Mucosa of rectum (tissue), 2 donors: ENCODE data around the gene CEP104.
A peak's percentile ranks its signal among the peaks of the same experiment; 100 is the strongest.

Experiments used
- H3K27ac ChIP-seq, 2 donors: one replicate each; pipeline ENCODE4 v1.7.0; 2013; ENCODE audit warnings: inconsistent platforms in 2 of 2, low read depth in 2 of 2, low read length in 2 of 2
- H3K27me3 ChIP-seq, 2 donors: one replicate each; pipeline ENCODE4 v1.7.0; 2013; ENCODE audit warnings: low read length in 2 of 2; ENCODE audit not compliant: control insufficient read depth in 2 of 2, insufficient read depth in 2 of 2
- H3K36me3 ChIP-seq, 2 donors: one replicate each; pipeline ENCODE4 v1.7.0; 2013; ENCODE audit warnings: low read length in 2 of 2; ENCODE audit not compliant: control insufficient read depth in 2 of 2, insufficient read depth in 2 of 2
- H3K4me1 ChIP-seq, 2 donors: one replicate each; pipeline ENCODE4 v1.7.0; 2013; ENCODE audit warnings: low read length in 2 of 2, mild to moderate bottlenecking in 1 of 2; ENCODE audit not compliant: control insufficient read depth in 2 of 2, insufficient read depth in 2 of 2
- H3K4me3 ChIP-seq, 2 donors: one replicate each; pipeline ENCODE4 v1.7.0; 2013; ENCODE audit warnings: low read length in 2 of 2
- H3K9ac ChIP-seq, 2 donors: one replicate each; pipeline ENCODE4 v1.7.0; 2013; ENCODE audit warnings: low read length in 2 of 2, low read depth in 1 of 2, mild to moderate bottlenecking in 1 of 2
- H3K9me3 ChIP-seq, 2 donors: one replicate each; pipeline ENCODE4 v1.7.0; 2013; ENCODE audit warnings: low read length in 2 of 2; ENCODE audit not compliant: control insufficient read depth in 2 of 2
- donor health status: healthy.
- donor health status: Normal muscosa, but diverticular disease.

The CEP104 gene

DNA sequence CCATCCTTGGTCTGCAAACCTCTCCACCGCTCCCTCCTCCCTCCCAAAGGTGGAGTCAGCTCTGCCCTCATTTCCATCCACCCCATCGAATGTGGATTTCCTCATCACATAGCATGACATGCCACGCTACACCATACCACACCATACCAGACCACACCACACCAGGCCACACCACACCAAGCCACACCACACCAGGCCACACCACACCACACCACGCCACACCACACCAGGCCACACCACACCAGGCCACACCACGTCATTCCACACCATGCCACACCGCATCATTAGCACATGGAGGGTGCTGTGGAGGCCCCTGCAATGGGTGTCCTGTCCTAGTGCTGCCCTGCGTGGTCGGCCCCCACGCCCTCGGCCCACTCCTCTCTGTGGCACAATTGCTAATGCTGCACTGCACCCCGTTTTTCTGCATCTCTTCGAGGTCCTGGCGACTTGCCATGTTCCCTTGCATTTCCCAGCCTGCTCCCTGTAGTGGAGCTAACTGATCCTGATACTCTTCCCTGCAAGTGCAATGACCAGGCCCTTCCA, 11.5 kb upstream of the CEP104 start:
- no peaks in the 10 kb centered on the region for H3K27me3 ChIP-seq
- no peaks in the 10 kb centered on the region for H3K4me1 ChIP-seq
- no peak overlapping the region for H3K9ac ChIP-seq
- no peak overlapping the region for H3K27ac ChIP-seq
- no peak overlapping the region for H3K4me3 ChIP-seq
- no peaks in the 10 kb centered on the region for H3K9me3 ChIP-seq
- H3K36me3 ChIP-seq: peaks cover 12 to 38% of the 10 kb centered on the region in 2 donors

DNA sequence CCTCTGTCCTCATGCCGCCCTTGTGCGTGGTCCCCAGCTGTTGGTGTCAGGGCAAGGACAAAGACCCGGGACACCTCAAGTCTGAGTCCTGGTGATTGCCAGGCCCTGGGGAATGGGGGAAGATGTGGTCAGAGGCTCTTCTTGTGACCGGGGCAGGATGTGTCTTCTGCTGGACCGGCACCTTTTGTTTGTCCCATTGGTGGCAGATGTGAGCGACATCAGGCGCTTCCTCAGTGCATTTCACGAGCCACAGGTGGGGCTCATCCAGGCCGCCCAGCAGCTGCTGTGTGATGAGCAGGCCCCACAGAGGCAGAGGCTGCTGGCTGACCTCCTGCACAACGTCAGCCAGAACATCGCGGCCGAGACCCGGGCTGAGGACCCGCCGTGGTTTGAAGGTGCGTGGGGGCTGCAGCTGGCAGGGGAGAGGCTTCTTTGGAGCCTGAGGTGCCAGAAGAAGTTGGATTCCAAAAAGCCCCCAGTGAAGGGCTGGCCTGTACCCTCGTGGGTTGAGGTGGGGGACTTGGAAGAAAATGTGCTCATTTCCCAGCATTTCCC, 8.7 kb upstream of the CEP104 start:
- Histone ChIP-seq H3K4me1 (no peaks in the 10 kb centered on the region), H3K27ac (no peak overlapping the region), H3K4me3 (no peak overlapping the region), H3K9ac (no peak overlapping the region), H3K36me3 (peaks cover 9 to 28% of the 10 kb centered on the region in 2 donors), H3K9me3 (no peaks in the 10 kb centered on the region), H3K27me3 (no peaks in the 10 kb centered on the region)

DNA sequence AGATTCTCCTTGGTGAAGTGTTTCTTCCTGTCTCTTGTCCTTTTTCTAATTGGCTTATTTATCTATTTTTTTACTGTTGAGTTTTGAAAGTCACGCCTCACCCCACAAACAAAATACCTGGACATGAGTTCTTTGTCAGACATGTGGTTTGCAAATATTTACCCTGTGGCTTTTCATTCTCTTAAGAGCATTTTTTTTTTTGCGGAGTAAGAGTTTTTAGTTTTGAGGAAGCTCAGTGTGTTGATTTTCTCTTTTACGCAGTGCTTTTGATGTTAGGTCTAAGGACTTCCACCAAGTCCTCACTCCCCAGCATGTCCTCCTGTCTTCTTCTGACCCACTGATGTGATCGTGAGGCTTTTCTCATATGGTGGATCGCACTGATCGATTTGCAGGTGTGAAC, 7.9 kb upstream of the CEP104 start:
- no peaks in the 10 kb centered on the region for H3K27me3 ChIP-seq
- H3K27ac ChIP-seq: no peak overlapping the region
- peaks cover 9 to 21% of the 10 kb centered on the region in 2 donors for H3K36me3 ChIP-seq
- H3K9me3 ChIP-seq: no peaks in the 10 kb centered on the region
- no peak overlapping the region for H3K4me3 ChIP-seq
- H3K9ac ChIP-seq: no peak overlapping the region
- H3K4me1 ChIP-seq: no peaks in the 10 kb centered on the region

DNA sequence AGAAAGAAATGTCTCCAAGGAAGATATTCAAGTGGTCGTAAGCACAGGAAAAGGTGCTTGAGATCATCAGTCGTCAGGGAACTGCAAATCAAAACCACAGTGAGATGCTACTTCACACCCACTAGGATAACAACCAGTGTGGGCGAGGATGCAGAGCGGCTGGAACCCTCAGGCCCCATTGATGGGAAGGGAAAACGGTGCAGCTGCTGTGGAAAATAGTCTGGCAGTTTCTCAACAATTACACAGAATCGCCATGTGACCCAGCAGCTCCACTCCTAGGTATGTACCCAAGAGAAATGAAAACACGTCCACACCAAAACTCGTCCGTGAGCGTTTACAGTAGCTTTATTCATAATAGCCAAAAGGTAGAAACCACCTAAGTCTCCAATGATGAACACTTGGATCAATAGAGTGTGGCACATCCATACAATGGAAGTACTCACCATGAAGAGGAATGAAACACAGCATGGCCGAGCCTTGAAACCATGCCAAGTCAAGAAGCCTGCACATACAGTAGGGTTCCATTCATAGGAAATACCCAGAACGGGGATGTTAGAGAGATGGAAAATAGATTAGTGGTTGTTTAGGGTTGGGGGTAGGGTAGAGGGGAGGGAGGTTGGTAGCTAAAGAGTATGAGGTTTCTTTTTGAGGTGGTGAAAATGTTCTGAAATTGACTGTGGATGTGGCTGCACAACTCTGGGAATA, 6.4 kb upstream of the CEP104 start:
- H3K4me1 ChIP-seq: peaks cover 2 to 4% of the 10 kb centered on the region in 2 donors
- H3K36me3 ChIP-seq: peaks cover 7 to 14% of the 10 kb centered on the region in 2 donors
- no peak overlapping the region for H3K4me3 ChIP-seq
- no peaks in the 10 kb centered on the region for H3K9me3 ChIP-seq
- H3K27me3 ChIP-seq: no peaks in the 10 kb centered on the region
- H3K27ac ChIP-seq: no peak overlapping the region
- H3K9ac ChIP-seq: no peak overlapping the region

DNA sequence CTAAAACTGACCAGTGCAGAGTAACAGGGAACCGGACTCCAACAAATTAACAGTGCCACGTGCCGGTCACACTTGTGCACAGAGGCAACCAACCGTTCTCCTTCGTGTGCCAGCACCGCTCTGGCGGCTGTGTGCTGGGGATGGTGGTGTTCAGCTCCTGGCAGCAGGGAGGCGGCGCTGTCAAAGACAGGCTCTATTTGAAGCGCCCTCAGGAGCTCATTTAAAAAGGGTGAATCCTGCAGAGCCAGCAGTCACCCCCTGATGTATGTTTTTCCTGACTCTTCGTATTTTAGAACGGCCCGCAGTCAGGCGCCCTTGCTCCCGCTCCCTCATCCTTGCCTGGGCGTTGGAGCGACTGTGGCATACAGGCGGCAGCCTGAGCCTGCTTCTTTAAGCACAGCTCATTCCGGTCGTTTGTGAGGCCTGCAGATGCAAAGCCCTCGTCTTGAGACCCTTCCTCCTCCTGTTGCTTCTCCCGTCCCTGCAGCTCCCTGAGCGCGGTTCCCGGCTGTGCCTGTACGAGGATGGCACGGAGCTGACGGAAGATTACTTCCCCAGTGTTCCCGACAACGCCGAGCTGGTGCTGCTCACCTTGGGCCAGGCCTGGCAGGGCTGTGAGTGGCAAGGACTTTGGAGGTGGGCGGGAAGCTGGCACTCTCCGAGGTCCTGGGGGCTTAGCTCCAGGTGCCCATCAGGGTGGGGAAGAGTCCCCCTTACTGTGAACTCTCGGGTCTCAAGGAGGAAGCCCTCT, 1.4 kb upstream of the CEP104 start:
- Histone ChIP-seq H3K4me3 (peak overlapping the region; percentile 89 to 94), H3K4me1 (peaks cover 14 to 18% of the 10 kb centered on the region in 2 donors), H3K9ac (peak overlapping the region in 1 of 2 donors; percentile 68), H3K9me3 (no peaks in the 10 kb centered on the region), H3K36me3 (peaks cover 0 to 3% of the 10 kb centered on the region in 2 donors), H3K27ac (no peak overlapping the region), H3K27me3 (no peaks in the 10 kb centered on the region)

DNA sequence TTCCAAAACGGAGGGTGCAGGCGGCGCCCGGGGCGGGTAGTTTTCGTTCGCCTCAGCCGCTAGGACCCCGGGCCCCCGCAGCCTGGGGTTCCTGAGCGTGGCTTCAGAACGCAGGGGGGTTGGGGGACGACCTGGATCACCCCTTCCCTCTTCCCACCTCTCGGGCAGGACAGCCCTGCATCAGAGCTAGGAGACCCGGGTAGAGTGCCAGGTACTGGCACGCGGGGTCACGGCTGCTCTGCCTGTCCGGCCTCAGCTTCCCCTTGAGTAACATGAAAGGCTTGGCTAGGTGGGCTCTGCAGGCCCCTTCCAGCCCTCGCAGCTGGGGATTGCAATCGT, 749 bp upstream of the CEP104 start:
- peak overlapping the region; percentile 66 to 77 for H3K27ac ChIP-seq

DNA sequence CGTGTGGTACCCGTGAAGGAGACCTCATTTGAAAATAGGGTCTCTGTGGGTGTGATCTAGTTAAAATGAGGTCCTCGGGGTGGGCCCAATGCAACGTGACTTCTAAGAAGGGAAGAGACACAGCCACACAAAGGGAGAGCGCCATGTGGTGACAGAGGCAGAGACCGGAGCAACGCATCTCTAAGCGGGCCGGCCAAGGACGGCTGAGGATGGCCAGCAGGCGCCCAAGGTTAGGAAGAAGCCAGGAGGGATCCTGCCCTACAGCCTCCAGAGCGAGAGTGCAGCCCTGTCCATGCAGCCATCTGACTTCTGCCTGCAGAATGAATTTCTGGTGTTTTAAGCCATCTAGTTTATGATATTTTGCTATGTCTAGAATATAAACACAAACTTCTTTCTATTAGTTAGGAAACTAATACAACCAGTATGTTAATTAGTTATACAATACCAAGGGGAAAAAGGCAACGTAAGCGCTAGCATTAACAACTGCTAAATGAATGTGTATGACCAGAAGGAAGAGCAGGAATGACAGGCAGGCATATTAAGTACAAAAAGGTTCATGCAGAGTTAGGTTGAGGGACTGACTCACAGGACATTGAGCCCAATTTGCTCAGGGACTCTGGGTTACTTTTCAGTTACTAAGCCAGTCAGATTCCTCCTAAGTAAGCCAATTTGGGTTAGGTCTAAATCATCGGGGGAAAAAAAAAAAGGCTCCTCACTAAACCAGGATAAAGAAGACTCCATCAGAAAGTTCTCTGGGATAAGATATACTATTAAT, 4.1 kb downstream of the CEP104 start:
- no peak overlapping the region for H3K4me3 ChIP-seq
- no peak overlapping the region for H3K9ac ChIP-seq
- no peak overlapping the region for H3K27ac ChIP-seq
- H3K4me1 ChIP-seq: peaks cover 8 to 10% of the 10 kb centered on the region in 2 donors
- H3K9me3 ChIP-seq: no peaks in the 10 kb centered on the region
- H3K36me3 ChIP-seq: peaks cover 21 to 23% of the 10 kb centered on the region in 2 donors
- H3K27me3 ChIP-seq: no peaks in the 10 kb centered on the region

More for the DNA sequence above, 749 bp upstream of the CEP104 start:
- Histone ChIP-seq H3K4me1 (peaks cover 14 to 18% of the 10 kb centered on the region in 2 donors), H3K27me3 (no peaks in the 10 kb centered on the region), H3K9me3 (no peaks in the 10 kb centered on the region), H3K36me3 (peaks cover 0 to 3% of the 10 kb centered on the region in 2 donors), H3K9ac (peak overlapping the region; percentile 68 to 85), H3K4me3 (peak overlapping the region; percentile 89 to 94)

DNA sequence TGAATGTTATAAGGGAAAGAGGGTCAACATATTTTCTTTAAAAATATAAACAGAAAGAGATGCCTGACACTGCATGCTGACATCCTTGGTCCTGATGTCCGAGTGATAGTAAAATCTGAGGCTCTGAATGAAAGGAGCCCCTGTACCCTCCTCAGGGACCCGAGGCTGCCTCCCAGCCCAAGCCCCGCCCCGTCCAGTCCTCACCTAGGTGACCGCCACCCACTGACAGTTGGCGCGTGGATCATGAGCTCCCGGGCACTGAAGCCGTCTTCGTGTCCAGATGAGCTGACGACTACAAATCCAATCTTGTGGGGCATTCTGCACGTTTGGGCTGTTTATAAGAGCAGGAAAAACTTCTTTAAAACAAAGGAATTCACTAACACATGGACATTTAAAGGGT, 4.9 kb downstream of the CEP104 start:
- Histone ChIP-seq H3K27me3 (no peaks in the 10 kb centered on the region), H3K4me3 (no peak overlapping the region), H3K4me1 (peaks cover 6 to 8% of the 10 kb centered on the region in 2 donors), H3K9me3 (no peaks in the 10 kb centered on the region), H3K36me3 (peaks cover 25 to 29% of the 10 kb centered on the region in 2 donors), H3K9ac (no peak overlapping the region), H3K27ac (no peak overlapping the region)

DNA sequence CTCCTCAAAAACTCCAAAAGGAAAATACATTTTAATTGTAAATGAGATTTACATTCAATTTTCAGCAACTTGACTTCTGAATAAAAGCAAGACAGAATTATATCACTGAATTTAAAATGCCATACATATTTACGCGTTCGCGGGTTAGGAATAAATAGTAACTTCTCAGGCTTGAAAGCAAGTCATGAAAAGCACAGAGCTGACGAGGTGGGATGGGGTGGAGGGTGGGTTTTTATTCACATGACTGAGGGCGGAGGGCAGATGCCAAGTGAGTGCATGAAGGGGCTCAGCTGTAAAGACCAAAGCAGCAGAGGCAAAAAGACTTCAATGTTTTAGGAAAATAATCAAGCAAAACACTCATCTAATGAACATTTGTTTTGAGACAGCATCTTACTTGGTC, 5.7 kb downstream of the CEP104 start:
- no peak overlapping the region for H3K4me3 ChIP-seq
- no peak overlapping the region for H3K9ac ChIP-seq
- H3K4me1 ChIP-seq: peaks cover 6 to 8% of the 10 kb centered on the region in 2 donors
- H3K9me3 ChIP-seq: no peaks in the 10 kb centered on the region
- peaks cover 31 to 35% of the 10 kb centered on the region in 2 donors for H3K36me3 ChIP-seq
- no peaks in the 10 kb centered on the region for H3K27me3 ChIP-seq
- no peak overlapping the region for H3K27ac ChIP-seq
